Activated CD4-positive, alpha-beta T cell treated with anti-CD3 and anti-CD28 coated beads for 4 hours (primary cell): ENCODE results near the gene METTL15.
"Not testable (repeated sequence)": the region's sequence is repeated elsewhere in the genome, so short reads cannot be mapped to it uniquely, and the experiment has no call there.

Source experiments
- DNase-seq, 2 donors: peaks; one replicate each; pipeline ENCODE4 v3.0.0-alpha.2; 2020

METTL15 gene

DNA sequence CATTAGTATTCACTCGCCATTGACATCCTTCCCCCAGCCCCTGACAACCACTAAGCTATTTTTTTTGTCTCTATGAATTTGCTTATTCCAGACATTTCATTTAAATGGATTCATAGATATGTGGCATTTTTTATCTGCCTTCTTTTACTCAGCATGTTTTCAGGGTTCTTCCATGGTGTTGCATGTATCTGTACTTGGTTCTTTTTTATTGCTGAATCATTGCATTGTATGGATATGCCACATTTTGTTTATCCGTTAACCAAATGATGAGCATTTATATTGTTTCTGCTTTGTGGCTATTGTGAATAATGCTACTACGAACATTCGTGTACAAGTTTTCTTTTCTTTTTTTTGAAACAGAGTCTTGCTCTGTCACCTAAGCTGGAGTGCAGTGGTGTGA is 5.9 kb downstream of the METTL15 start:
- DNase-seq: no peak

DNA sequence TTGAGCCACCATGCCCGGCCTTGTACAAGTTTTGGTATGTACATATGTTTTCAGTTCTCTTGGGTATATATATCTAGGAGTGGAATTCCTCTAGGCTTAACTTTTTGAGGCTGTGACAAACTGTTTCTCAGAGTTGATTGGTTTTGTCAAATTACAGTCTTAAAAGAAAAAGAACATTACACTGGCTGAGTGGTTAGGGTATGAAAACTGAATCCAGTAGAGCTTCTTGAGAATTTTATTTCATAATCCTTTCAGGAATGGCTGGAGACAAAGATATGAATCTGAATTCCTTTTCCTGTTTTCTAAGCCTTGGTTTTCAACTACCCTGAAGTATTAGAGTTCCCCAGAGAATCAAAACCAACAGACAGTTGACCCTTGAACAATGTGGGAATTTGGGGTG is 6.5 kb downstream of the METTL15 start:
- no peak for DNase-seq

DNA sequence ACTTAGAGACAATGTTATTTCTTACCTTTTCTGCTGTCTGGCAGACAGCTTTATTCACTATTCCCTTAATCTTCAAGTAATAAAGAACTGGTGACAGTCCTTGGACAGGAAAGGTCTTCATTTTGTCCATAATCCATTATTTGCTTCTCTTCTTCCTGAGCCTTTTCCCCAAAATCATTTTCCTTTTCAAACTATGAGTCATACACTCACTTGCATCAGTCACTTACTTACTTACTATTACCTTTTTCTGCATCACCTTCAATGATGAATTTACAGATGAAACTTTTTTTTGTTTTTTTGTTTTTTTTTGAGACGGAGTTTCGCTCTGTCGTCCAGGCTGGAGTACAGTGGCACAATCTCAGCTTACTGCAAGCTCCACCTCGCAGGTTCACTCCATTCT is 9.5 kb downstream of the METTL15 start:
- no peak for DNase-seq

DNA sequence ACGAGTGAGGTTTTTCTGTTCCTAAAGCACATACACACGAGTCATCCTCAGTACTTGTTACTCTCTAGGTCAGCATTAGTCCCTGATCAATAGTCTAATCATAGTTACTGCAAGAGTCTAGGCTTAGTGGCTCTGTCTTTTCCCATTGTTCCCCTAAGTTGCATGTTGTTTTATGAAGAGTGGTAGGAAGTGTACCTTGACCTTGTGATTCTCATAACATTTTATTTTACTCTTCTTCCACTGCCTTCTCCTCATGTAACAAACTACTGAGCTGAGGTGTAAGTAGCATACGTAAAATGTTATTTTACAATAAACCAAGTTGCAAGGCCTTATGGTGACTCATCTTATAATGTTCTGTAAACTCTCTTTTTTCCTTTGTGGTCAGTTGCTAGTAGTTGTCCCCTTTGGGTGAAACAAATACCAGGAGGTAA is 15.0 kb downstream of the METTL15 start:
- no peak for DNase-seq

DNA sequence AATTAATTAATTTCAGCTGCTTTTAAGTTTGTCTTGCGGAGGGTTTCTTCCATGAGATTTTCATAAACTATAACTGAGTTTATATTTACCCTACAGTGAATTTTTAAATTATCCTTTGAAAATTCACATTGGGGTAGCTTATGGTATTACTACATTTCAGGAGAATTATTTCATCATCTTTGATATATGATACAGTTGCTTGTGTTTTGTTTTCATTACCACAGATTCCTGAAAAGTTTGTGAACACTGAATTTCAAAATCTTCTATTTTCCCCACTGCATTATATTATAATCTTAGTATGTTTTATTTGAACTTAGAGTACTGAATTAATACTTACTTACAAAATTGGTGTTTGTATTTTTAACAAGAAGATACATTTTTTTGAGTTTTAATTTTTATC is 24.4 kb downstream of the METTL15 start:
- no peak for DNase-seq

DNA sequence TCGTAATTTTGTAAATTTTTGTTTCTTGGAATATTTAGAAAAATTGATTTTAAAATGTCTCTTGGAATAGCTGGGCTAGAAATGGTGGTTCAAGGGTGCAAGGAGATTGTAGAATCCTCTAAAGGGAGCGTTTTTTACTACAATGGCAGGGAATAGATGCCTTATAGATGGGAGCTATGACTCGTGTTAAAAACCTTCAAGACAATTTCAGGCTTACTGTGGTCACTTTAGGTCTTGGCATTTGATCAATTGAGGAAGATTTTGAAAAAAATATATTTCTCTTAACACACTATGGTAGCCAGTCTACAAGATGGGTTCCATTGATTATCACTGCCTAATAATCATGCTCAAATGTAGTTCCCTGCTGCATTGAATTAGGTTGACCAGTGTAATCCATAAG is 25.0 kb downstream of the METTL15 start:
- no peak for DNase-seq

DNA sequence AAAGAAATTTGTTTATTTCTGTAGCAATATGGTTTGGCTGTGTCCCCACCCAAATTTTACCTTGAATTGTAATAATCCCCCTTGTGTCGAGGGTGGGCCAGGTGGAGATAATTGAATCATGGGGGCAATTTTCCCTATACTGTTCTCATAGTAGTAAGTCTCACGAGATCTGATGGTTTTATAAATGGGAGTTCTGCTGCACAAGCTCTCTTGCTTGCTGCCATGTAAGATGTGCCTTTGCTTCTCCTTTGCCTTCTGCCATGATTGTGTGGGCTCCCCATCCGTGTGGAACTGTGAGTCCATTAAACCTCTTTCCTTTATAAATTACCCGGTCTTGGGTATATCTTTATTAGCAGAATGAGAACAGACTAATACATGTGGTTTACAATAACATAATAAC is 28.0 kb downstream of the METTL15 start:
- not testable (repeated sequence) for DNase-seq

DNA sequence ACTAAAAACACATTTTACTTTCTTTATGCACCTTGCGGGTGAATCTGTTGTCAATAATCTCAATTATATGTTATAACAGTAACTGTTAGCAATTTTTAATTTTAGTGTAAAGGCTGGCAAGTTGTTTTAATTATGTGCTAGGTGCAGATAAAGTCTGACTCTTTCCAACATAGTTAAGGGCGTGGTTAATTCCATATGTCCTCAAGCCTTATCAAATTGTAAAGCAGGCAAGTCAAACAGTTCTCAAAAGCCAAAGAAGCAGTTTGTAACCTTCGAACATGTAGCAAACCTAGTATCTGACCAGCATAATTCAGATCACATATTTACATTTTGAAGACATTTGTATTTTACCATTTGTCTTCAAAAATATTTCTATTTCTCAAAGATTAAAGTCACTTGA is 29.2 kb downstream of the METTL15 start:
- no peak for DNase-seq

DNA sequence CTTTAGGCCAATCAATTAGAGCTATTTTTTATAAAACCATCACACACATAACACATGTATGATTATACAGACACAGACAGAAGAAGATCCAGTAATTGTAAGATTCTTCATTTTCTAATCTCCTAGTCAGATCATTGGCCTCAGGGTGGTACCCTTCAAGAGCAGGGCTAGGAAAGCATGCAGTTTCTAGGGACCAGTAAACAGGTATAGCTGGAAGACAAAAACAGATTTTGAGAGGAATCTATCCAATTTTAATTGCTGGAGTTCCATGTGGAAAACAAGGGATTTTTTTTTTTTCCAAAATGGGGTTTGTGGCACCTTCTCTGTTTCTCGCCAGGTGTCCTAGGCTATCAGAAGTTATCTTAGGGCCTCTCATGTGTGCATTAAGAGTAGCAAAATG is 29.6 kb downstream of the METTL15 start:
- DNase-seq: no peak

DNA sequence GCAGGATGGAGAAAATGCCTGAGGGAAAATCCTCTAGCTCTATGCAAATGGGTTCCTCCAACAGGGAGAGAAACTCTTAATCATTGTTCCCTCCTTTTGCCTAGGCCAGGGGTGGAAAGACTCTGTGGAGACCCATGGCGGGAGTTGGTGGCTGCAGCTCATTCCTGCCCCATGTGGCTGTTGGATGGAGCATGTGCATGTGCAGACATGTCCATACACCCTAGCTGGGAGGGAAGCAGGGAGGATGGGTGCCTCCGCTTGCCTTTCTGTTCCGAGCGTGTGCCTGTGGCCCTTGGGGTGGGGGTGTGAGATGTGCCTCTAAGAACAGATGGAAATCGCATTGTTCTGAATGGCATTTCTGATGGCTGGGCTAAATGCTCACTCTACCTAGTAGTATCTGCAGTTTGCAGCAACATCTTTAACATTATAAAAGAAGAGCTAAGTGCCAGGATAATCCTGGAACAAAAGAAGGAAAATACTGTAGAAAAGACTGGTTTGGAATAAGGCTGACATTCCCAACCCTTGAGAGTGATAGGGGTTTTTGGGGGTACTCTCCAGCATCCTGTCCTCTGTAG is 31.7 kb downstream of the METTL15 start:
- no peak for DNase-seq

DNA sequence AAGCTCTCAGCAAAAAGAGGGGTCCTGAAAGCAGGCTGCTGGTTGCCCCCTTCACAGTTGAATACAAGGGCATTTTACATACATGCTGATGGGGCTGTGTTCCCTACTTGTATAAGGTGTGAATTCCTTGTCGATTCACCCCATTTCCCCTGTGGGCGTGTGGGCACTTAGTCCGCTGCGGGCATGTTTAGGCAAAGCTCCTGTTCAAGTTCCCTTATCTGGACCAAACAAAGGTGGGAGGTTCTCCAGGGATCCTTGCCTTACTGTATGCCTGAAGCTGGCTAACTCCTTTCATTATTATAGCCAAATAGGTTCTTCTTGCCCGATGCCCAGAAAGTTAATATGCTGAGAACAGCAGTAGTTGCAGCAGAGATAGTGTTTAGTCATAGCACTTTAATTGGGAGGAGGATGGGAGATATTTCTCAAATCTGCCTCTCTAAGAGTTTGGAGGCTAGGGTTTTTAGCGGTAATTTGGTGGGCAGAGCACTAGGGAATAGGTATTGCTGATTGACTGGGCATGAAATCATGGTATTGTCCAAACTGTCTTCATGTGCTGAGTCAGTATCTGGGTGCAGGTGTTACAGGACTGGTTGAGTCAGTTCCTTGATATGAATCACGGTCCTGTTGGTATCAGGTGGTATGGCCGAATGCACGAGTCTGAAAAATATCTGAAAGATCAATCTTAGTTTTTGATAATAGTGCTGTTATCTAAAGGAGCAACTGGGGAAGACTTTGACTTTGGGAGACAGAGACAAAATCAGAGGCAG is 32.7 kb downstream of the METTL15 start:
- no peak for DNase-seq

DNA sequence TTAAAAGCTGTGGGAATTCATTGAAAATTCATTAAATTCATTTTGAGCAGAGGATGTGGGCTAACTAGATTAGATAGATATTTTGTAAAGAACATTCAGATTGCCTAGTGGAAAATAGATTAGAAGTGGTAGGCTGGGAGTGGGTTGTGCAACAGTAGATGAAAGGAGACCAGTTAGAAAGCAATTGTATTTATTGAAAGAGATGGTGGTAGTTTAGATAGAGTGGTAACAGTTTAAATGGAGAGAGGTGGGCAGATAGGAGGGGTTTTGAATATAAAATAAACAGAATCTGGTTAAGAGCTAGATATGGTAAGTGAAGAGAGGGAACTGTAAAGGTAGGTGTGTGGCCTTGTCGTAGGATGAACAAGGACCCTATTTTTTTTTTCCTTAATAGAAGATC is 34.5 kb downstream of the METTL15 start:
- DNase-seq: no peak

DNA sequence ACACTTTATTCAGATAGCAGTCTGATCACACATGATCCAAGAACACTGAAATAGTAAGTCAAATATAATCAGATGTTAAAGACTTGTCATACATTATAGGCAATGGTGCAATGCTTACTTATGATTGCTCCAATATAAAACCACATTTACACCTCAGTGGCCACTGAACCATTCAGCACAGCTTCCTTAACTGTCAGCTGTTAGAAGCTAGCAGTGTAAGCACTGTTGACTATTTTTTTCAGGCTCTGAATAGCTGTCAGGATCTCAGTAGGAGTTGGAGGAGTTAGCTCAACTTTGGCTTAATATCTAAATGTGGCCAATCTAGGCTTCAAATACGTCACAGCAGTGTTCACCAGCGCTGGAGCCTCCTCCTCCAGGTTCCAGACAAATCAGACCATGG is 36.6 kb downstream of the METTL15 start:
- DNase-seq: no peak

DNA sequence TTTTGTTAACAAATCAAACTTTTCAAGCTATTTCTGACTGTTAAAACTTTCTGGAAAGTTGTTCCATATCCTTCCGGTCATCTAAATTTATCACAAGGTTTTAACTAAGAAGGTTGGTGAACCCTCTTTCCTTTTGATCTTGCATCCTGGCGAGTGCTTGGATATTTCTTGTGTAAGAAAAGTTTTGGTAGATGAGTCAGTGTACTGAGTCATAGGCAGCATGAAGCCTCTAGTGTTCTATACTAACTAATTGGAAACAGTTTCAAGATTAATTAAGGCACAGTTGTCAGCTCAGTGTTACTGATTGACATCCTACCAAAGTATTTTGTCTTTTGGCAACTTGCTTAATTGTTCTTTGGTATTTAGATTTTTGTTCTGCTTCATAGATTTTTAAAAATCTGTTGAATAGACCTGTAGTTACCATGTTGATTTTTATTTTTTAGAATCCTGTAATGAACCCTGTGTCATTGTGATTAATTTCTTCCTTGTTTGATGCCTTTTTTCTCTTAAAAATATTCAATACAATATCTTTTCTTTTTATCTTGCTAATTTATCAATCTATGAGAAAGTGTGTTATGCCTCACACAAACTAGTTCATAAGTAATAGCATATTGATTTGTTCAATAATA is 38.0 kb downstream of the METTL15 start:
- DNase-seq: no peak

DNA sequence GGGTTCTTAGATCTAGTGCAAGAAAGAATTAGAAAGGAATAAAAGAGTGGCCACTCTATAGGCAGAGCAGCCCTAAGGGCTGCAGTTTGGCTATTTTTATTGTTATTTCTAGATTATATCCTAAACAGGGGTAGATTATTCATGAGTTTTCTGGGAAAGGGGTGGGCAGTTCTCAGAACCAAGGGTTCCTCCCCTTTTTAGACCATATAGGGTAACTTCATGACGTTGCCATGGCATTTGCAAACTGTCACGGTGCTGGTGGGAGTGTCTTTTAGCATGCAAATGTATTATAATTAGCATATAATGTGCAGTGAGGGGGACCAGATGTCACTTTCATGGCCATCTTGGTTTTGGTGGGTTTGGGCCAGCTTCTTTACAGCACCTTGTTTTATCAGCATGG is 44.6 kb downstream of the METTL15 start:
- no peak for DNase-seq

DNA sequence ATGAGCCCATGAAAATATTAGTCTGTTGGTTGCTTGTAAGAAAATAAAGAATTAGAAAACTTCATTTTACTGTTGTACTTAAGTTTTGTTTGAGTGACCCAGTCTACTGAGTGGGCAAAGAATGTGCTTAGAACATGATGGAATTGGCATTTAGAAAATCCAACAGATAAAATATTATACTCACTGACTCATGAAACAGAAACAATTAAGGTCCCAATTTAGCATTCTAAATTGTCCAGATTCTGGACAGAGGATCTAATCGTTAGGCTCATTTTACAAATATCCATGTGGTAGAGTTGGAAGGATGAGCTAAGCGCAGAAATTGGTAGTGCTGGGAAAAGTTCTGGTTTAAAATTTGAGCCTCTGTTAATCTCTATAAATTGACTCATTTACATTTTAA is 45.4 kb downstream of the METTL15 start:
- no peak for DNase-seq

DNA sequence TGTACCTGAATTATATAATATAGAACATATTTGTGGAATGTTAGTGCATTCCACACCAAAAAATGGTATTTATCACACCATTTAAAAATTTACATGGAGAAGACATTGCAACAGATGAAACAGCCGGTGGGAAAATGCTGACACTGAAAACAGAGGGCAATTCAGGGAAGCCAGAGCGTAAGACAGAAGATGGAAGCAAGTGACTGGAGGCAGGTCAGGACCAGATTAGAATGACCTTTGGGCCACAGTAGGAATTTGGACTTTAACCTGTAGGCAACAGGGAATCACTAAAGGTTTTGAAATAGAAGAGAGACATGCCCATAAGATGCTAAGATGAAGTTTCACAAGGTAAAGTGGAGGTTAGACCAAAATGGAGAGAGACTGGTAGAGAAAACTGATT is 60.5 kb downstream of the METTL15 start:
- DNase-seq: no peak

DNA sequence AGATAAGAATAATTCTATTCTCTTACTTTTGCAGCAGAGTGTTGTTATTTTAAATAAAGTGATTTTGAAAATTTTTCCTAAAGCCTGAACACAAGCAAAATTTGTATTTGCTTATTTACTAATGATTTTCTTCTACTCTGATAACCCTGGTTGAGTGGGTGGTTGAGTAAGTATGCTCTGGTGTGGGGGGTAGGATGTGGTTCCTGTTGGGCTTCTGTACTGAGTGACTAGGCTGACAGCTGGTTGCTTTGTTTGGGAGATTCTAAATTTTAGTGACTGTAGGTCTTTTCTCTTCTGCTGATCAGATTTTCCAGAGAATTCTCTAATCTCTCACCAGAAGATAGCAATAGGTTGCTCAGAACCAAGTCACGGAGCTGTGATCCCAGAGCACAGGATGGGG is 61.6 kb downstream of the METTL15 start:
- no peak for DNase-seq

DNA sequence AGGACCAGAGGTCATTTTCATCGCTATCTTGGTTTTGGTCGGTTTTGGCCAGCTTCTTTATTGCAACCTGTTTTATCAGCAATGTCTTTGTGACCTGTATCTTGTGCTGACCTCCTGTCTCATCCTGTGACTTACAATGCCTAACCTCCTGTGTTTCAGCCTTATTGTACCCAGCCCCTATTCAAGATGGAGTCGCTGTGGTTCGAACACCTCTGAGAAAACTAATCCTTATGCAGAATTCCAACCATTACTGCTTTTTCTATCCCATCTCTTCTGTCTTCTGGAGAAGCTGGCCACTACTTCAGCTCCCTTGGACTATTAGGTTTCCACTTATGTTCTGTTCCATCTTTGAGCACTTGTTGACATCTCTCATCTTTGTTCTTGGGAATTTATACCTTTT is 62.6 kb downstream of the METTL15 start:
- DNase-seq: no peak

DNA sequence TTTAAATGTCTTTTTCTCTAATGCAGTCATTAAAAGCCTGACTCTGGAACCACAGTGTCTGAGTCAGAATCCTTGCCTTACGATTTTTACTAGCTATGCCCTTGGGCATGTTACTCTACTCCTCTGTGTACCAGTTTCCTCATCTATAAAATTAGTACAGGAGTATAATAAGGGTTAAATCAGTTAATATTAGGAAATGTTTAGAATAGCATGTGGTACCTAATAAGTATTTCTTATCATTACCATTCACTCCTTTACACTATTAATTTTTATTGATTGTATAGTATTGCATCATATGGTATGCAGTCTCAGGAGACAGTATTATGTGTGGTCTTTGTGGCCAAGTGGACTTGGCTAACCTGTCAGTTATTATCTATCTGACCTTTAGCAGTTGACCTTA is 68.2 kb downstream of the METTL15 start:
- DNase-seq: no peak

DNA sequence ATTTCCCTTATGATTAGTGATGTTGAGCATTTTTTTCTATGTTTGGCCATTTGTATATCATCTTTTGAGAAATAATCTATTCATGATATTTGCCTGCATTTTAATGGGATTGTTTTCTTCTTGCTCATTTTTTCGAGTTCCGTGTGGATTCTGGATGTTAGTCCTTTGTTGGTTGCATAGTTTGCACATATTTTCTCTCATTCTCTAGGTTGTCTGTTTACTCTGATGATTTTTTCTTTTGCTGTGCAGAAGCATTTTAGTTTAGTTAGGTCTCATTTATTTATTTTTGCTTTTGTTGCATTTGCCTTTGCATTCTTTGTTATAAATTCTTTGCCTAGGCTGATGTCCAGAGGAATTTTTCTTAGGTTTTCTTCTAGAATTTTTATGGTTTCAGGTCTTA is 87.3 kb downstream of the METTL15 start:
- no peak for DNase-seq

DNA sequence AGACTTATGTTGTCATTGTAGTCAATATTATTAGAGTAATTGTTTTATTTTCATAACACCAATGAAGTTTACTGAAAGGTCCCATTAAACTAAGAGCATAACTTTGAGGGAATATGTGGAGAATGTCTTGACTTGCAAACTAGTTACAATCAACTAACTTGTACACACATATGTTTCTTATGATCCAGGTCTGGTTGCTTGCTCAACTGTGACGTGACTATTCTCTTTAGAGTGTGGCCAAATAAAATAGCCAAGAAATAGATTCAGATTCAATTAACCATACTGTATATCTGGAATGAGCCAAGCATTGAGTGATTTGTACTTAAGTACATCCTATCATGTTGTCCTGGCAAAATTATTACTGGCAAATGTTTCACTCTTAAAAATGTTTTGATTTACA is 101.7 kb downstream of the METTL15 start:
- no peak for DNase-seq

DNA sequence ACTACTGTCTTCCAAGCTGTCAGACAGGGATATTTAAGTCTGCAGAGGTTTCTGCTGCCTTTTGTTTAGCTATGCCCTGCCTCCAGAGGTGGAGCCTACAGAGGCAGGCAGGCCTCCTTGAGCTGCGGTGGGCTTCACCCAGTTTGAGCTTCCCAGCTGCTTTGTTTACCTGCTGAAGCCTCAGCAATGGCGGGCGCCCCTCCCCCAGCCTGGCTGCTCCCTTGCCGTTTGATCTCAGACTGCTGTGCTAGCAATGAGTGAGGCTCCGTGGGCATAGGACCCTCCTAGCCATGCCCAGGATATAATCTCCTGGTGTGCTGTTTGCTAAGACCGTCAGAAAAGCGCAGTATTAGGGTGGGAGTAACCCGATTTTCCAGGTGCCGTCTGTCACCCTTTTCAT is 113.9 kb downstream of the METTL15 start:
- not testable (repeated sequence) for DNase-seq

DNA sequence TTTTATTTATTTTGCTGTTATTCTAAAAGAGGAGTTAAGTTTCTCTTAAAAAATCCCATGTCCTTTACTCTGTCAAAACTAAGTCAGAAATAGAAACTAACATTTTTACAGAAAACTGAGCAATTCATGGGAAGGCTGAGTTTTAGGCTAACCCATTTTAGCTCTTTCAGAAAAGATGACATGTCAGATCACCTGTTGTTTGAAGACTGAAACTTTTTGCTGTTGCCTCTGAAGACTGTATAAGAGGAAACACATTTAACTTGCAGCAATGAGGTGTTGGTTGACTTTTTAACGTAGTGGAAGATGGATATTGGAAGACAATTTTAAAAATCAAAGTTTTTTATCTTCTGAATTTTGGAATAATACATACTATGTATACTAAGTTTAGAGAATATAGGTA is 115.4 kb downstream of the METTL15 start:
- DNase-seq: no peak

DNA sequence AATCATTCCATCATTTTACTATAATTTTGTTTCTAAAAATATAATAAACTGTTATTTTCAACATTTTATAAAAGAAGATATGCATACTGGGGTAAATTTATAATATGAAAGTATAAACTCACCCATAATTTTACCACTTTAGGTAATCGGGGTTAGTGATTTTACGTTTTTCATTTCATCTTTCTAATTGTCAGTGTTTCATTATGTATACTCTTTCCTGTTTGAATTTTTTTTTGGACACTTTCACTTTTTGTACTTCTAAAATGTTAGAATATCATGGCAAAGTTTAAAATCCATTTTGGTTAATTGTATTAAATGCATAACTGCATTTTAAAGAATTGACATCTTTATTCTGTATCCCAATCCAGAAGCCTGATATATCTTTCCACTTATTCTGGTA is 115.8 kb downstream of the METTL15 start:
- DNase-seq: no peak
